ENCODE data around the gene MRPL19. TPM values are rescaled to one million over a fixed set of nuclear protein-coding genes. Genes with fewer than 3 reads are reported as not detected.

The MRPL19 gene
- total RNA-seq, 2 experiments from 2014 or later = 77.6 to 81.2 TPM

DNA sequence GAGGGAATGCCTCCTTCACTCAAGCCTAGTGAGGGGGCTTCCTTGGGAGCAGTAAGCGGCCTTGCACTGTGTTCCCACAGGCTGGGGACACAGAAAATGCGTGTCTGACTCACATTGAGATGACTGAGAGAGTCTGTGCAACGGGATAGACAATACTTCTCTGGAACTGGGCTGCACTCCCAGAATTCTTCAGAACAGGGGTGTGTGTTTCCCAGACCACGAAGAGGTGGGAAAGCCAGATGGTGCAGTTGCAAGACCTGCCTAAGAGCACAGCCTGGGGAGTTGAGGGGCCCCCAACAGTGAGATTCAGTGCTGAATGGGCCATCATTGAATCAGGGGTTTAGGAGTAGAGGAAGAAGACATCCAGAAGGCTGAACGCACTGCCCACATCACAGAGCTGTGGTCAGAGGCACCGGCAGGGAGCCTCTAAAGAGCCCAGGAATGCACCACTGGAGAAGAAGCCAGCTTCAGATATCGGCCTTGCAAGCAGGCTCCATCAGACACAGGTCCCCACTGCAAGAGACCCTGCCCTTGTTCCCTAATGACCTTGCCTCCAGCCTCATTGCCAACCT, 36.6 kb upstream of the MRPL19 start:
- no peak for DNase-seq
- Mint-ChIP-seq H3K27me3 (peaks cover 65% of the 10 kb centered on the region), H3K36me3 (no peaks in the 10 kb centered on the region), H3K4me3 (no peak overlapping the region), H3K27ac (no peak overlapping the region), H3K9me3 (no peaks in the 10 kb centered on the region), H3K4me1 (peaks cover 3% of the 10 kb centered on the region)

DNA sequence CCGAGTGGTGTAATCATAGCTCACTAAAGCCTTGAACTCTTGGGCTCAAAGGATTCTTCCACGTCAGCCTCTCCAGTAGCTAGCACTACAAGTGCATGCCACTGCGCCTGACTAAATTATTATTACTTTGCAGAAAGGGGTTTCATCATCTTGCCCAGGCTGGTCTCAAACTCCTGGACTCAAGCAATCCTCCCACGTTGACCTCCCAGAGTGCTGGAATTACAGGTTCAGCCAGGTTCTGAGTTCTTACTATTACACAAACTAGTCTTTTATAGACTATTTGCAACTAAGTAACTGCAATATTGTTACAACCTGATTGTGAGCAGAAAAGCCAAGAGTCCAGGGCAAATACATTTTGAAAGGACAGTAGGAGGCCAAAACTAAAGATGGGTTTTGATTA, 35.9 kb upstream of the MRPL19 start:
- Mint-ChIP-seq H3K4me1 (peaks cover 3% of the 10 kb centered on the region), H3K36me3 (no peaks in the 10 kb centered on the region), H3K27ac (no peak overlapping the region), H3K4me3 (no peak overlapping the region), H3K9me3 (no peaks in the 10 kb centered on the region), H3K27me3 (peaks cover 59% of the 10 kb centered on the region)
- DNase-seq = no peak

DNA sequence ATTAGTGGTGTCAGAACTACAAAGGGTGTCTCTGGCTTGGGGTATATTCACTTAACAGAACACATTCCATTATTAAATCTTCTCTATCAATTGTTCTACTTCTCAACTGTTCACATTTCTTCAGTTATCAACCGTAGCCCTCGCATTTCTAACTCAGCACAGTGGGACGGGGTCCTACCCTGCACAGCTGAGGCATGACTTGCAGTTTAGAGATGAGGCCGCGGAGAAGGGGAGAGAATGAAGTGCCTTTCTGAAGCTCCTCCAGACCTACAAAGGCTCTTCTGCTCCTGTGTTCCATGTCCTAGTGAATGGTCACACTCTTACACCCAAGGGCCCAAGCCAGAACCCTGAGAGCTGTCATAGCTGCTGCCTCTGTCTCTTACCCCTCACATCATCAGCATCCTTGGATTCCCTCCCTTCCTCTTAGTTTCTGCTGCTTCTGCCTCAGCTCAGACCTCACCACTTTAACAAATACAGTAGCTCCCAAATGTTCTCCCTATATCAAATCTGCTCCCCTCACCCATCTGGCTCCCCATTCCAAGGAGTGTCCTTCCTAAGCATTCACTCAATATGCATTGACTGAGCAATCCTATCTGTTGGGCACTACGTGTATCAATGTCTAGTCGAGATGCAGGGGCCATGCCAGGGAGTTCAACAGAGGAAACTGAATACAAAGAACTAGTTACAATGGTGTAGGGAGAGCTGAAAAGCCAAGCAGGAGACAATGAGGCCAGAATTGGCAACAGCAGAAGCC, 34.3 kb upstream of the MRPL19 start:
- Mint-ChIP-seq H3K4me3 (no peak overlapping the region), H3K4me1 (peaks cover 3% of the 10 kb centered on the region), H3K9me3 (no peaks in the 10 kb centered on the region), H3K27ac (no peak overlapping the region), H3K36me3 (no peaks in the 10 kb centered on the region), H3K27me3 (peaks cover 47% of the 10 kb centered on the region)
- no peak for DNase-seq

DNA sequence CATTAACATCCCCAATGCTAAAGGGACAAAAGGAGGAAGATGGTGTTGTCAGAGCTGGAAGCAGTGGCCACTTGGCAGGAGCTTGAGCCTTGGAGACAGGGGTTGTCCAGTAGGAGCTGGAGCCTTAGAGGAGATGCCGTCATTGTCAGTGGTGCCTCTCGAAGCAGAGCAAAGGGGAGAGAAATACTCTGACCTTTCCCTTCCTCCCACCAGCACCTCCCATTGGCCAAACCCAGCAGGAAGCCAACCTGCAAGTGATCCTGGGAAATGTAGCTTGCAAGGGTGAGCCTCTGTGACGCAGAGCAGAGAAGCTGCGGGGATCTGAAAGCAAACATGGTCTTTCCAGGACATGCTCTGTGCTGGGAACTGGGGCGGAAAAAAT, 33.7 kb upstream of the MRPL19 start:
- H3K27me3 Mint-ChIP-seq = peaks cover 41% of the 10 kb centered on the region

DNA sequence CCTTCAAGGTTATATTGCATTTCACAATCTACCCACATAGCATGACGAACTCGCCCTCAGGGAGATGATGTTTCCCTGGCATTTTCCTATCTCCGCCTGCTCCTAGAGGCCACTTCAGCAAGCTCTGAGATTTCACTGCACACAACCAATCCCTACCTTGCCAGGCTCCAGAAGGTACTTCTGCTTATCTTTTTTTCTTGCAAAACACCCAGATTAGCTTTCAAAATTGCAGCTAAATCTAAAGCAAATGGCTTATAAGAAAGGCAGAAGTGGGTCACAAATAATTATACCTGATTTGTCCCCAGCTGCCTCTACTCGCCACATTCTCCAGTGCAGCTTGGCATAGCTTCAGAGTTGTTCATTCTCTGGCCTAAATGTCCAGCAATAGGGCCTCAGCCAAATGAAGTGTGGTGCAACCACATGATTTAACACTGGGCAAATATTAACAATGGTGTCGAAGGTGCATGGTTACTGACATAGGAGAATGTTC, 32.4 kb upstream of the MRPL19 start:
- Mint-ChIP-seq H3K4me3 (no peak overlapping the region), H3K4me1 (no peaks in the 10 kb centered on the region), H3K27me3 (peaks cover 30% of the 10 kb centered on the region), H3K9me3 (no peaks in the 10 kb centered on the region), H3K36me3 (no peaks in the 10 kb centered on the region), H3K27ac (no peak overlapping the region)
- DNase-seq = no peak

More for the DNA sequence above, 33.7 kb upstream of the MRPL19 start:
- H3K27ac Mint-ChIP-seq = no peak overlapping the region
- H3K9me3 Mint-ChIP-seq = no peaks in the 10 kb centered on the region
- no peak overlapping the region for H3K4me3 Mint-ChIP-seq
- H3K4me1 Mint-ChIP-seq = peaks cover 3% of the 10 kb centered on the region
- no peaks in the 10 kb centered on the region for H3K36me3 Mint-ChIP-seq
- DNase-seq = no peak

DNA sequence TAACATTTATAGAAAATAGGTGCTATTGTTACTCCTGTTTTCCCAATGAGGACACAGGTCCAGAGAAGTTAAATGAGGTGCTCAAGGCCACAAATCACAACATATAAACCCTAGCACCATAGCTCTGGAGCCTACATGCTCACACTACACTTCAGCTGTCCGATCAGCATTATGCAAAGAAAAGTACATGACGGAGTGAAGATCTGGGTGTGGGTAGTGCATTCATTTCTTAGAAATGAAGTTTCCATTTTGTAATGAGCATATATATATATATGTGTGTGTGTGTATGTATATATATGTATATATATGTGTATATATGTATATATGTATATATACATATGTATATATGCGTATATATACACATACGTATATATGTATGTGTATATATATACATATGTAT, 30.2 kb upstream of the MRPL19 start:
- peaks cover 1% of the 10 kb centered on the region for H3K36me3 Mint-ChIP-seq
- DNase-seq = no peak
- H3K4me3 Mint-ChIP-seq = no peak overlapping the region
- H3K9me3 Mint-ChIP-seq = no peaks in the 10 kb centered on the region
- H3K27me3 Mint-ChIP-seq = peaks cover 17% of the 10 kb centered on the region
- no peaks in the 10 kb centered on the region for H3K4me1 Mint-ChIP-seq
- no peak overlapping the region for H3K27ac Mint-ChIP-seq

DNA sequence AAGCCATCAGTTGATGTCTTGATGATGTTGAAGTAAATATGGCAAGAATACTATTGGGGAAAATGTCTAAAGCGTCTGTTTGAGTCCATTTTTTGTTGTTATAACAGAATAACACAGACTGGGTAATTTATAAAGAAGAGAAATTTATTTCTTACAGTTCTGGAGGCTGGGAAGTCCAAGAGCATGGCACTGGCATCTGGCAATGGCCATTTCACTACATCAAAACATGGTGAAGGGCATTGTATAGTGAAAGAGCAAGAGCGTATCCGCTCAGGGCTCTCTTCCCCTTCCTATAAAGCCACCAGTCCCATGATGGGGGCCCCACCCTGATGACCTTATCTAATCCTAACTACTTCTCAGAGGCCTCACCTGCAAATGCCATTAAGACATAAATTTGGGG, 29.6 kb upstream of the MRPL19 start:
- H3K27ac Mint-ChIP-seq = no peak overlapping the region
- peaks cover 12% of the 10 kb centered on the region for H3K27me3 Mint-ChIP-seq
- H3K9me3 Mint-ChIP-seq = no peaks in the 10 kb centered on the region
- no peak overlapping the region for H3K4me3 Mint-ChIP-seq
- peaks cover 1% of the 10 kb centered on the region for H3K36me3 Mint-ChIP-seq
- DNase-seq = no peak
- H3K4me1 Mint-ChIP-seq = no peaks in the 10 kb centered on the region

DNA sequence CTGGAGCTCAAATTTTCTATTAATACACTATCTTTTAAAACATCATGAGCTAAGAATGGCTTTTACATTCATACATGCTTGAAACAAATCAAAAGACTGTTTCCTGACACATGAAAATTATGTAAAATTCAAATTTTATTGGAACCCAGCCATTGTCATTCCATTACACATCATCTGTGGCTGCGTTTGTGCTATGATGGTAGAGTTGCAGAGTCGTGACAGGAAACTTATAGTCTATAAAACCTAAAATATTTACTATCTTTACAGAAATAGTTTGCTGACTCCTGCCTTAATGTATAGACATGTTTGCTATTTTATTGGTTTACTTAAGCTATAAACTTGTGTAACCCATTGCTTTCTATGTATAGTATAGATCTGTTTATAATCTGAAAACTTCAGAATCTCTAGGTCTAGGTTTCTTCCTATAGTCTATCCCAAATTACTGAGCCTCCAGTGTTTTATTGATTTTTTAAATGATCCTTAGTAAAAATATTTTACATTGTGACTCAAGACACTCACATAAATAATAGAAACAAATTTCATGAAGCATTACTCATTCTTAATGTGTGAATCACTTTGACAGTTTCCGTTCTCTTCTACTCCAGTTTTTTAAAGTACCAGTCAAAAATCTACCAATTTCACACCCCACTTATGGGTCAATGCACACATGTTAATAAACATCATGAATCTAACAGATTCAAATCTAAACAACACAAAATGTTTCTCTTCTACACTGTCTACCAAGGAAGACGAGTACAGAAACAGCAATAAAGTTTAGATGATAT, 26.4 kb upstream of the MRPL19 start:
- Mint-ChIP-seq H3K4me3 (no peak overlapping the region), H3K27me3 (peaks cover 15% of the 10 kb centered on the region), H3K27ac (no peak overlapping the region), H3K4me1 (no peaks in the 10 kb centered on the region), H3K36me3 (peaks cover 1% of the 10 kb centered on the region), H3K9me3 (no peaks in the 10 kb centered on the region)
- DNase-seq = no peak

DNA sequence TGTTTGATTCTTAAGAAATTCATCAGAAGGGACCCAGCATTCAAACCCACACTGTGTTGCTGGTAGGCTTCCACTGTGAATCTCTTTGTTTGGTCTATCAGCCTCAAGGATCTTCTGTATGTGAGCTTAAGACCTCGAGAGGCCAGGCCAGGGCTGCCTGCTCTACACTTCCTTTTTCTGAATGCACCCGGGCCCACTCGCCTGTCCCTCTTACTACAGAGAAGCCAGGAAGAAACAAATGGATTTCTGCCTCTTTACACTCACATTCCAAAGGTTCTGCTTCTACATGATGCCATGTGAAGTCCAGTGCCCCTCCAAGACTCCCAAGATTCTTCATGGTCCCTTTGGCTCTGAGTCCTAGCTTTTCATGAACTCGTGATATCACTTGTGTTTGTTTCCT, 25.4 kb upstream of the MRPL19 start:
- Mint-ChIP-seq H3K36me3 (peaks cover 1% of the 10 kb centered on the region), H3K27me3 (peaks cover 18% of the 10 kb centered on the region), H3K4me1 (no peaks in the 10 kb centered on the region), H3K27ac (no peak overlapping the region), H3K4me3 (no peak overlapping the region), H3K9me3 (no peaks in the 10 kb centered on the region)
- no peak for DNase-seq

DNA sequence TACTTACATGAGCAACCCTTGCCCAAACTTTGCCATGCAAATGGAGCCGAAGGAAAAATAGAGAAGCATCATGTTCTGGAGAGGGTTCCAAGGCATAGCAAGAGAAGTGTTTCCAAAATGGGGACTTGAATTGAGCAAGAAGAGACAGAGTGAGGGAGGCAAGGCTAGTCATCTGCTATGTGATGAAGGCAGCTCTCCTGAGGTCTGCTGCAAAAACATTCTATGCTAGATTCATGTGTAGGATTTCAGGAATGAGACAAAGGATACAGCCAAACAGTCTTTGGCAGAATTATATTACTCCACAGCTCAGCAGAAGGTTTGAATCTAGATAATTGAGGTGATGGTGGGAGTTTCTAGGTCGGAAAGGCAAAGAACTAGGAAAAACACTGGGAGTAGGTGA, 24.1 kb upstream of the MRPL19 start:
- peaks cover 1% of the 10 kb centered on the region for H3K36me3 Mint-ChIP-seq

DNA sequence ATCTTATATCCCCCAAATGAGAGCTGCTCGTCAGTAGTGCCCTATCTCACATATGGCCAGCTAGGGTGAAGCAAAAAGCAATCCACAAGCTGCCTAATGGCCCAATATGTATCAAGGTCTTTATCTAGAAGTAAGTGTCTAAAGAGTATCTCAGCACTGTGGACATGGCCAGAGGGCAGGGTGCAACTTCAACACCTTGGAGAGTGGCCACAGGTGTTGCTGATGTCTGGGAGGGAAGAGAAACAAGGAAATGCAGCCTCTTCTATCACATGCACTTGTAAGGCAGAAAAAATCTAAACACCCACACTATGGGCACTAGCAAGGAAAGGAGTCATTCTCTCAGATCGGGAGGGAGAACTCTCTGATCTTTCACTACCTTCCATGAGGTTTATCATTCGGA, 23.7 kb upstream of the MRPL19 start:
- H3K4me3 Mint-ChIP-seq = no peak overlapping the region
- no peak for DNase-seq
- H3K9me3 Mint-ChIP-seq = no peaks in the 10 kb centered on the region
- no peaks in the 10 kb centered on the region for H3K4me1 Mint-ChIP-seq
- peaks cover 21% of the 10 kb centered on the region for H3K27me3 Mint-ChIP-seq
- H3K36me3 Mint-ChIP-seq = peaks cover 1% of the 10 kb centered on the region
- H3K27ac Mint-ChIP-seq = no peak overlapping the region

More for the DNA sequence above, 24.1 kb upstream of the MRPL19 start:
- Mint-ChIP-seq H3K27me3 (peaks cover 20% of the 10 kb centered on the region), H3K4me1 (no peaks in the 10 kb centered on the region), H3K27ac (no peak overlapping the region), H3K4me3 (no peak overlapping the region), H3K9me3 (no peaks in the 10 kb centered on the region)
- no peak for DNase-seq

DNA sequence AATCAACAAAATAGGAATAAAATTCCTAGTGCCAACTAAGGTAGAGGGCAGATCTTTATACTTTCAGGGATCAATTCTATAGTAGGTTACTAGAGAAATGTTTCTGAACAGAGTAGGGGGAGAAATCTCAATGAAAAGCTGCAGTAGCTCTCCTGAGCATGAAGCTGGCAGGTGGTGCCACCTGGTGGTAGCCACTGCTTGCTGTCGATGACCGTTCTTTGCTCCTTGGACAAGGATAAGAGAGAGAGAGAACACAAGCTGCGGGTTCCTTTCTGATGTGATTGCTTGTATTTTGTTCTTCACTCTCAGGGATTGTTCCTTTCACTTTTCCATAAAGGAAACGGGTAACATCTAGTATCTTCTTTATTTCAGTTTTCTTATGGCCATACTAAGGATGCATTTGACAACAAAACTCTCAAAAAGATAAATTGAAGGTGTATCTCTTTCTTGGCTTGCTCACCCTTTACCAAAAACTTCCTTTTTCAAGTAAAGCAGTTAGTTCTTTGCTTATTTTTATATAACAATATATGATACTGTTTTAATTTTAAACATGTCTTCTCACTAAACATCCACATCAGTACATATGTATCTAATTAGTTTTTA, 18.6 kb upstream of the MRPL19 start:
- H3K9me3 Mint-ChIP-seq = no peaks in the 10 kb centered on the region
- DNase-seq = peak; percentile 58
- H3K36me3 Mint-ChIP-seq = no peaks in the 10 kb centered on the region
- H3K27me3 Mint-ChIP-seq = peaks cover 27% of the 10 kb centered on the region
- no peak overlapping the region for H3K4me3 Mint-ChIP-seq
- H3K27ac Mint-ChIP-seq = no peak overlapping the region
- H3K4me1 Mint-ChIP-seq = no peaks in the 10 kb centered on the region

DNA sequence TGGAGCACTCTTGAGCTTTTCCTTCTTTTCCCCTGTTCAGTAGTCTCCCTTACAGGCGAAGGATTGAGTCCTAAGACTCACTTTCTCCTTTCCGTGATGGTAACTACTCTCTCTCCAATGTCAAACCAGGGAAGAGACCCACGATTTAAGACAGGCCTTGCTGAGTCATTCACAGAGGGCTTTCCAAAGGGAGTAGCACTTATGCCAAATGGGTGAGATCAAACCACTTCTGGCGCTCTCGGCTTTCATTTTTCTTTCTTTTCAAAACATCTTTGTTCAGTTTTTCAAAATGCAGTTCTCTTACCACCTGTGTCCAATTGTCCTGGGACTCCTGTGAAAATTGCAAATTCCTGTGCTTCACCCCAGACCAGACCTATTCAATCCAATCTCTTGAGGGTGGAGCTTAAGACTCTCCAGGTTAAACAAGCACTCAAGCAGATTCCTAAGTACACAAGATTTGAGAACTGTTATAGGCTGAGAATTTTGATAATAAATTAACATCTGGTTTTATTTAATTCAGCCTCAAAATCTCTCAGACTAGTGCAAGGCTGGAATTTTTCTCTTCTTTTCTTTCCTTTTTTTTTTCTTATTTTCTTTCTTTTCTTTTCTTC, 14.4 kb upstream of the MRPL19 start:
- Mint-ChIP-seq H3K27me3 (peaks cover 23% of the 10 kb centered on the region), H3K4me3 (no peak overlapping the region), H3K9me3 (no peaks in the 10 kb centered on the region), H3K4me1 (no peaks in the 10 kb centered on the region), H3K36me3 (no peaks in the 10 kb centered on the region), H3K27ac (no peak overlapping the region)
- no peak for DNase-seq

DNA sequence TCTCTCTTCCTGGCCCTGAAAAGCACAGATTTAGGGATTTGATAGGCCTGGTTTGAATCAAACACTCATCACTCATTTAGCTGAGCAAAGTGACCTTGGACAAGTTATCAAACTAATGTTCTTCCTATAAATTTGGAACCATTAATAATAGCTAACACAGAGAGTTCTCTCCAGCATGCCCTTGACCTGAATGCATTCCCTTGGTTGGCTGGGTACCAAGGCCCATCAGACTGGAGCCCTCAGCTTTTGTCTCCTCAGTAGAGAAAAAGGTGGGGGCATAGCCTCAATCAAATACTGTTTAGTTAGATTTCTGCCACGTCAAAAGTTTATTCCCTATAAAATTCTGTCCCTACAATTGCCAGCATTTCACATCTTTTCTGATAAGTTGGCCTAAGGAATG, 13.8 kb upstream of the MRPL19 start:
- Mint-ChIP-seq H3K4me1 (no peaks in the 10 kb centered on the region), H3K9me3 (no peaks in the 10 kb centered on the region), H3K4me3 (no peak overlapping the region), H3K27me3 (peaks cover 29% of the 10 kb centered on the region), H3K36me3 (no peaks in the 10 kb centered on the region), H3K27ac (no peak overlapping the region)
- DNase-seq = no peak

DNA sequence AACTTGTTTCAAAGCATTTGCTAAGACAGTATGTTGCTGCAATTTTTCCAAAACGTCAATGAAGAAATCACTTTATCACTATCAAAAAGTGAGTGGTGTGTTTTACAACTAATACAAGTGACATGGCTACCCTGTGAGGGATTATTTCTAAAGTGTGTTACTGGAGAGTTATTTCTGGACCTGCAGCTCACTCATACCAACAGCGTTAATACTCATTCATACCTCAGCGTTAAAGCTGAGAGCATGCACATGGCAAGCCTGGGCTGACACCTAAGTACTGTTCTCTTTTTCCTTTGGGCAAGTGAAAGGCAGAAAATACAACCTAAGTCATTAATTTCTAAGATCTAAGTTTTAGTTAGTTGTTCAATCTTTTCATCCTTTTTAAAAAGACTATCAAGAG, 13.0 kb upstream of the MRPL19 start:
- no peaks in the 10 kb centered on the region for H3K36me3 Mint-ChIP-seq
- peaks cover 32% of the 10 kb centered on the region for H3K27me3 Mint-ChIP-seq

More for the DNA sequence above, 13.0 kb upstream of the MRPL19 start:
- H3K4me1 Mint-ChIP-seq = no peaks in the 10 kb centered on the region
- H3K9me3 Mint-ChIP-seq = no peaks in the 10 kb centered on the region
- DNase-seq = no peak
- H3K27ac Mint-ChIP-seq = no peak overlapping the region
- no peak overlapping the region for H3K4me3 Mint-ChIP-seq
